ENCODE results near the gene IL5RA. TPM values are rescaled to one million over a fixed set of nuclear protein-coding genes. Genes with fewer than 3 reads are reported as not detected.

Gene IL5RA
- total and polyA plus RNA-seq, 4 donors, result 0.18 TPM; not detected in 3

DNA sequence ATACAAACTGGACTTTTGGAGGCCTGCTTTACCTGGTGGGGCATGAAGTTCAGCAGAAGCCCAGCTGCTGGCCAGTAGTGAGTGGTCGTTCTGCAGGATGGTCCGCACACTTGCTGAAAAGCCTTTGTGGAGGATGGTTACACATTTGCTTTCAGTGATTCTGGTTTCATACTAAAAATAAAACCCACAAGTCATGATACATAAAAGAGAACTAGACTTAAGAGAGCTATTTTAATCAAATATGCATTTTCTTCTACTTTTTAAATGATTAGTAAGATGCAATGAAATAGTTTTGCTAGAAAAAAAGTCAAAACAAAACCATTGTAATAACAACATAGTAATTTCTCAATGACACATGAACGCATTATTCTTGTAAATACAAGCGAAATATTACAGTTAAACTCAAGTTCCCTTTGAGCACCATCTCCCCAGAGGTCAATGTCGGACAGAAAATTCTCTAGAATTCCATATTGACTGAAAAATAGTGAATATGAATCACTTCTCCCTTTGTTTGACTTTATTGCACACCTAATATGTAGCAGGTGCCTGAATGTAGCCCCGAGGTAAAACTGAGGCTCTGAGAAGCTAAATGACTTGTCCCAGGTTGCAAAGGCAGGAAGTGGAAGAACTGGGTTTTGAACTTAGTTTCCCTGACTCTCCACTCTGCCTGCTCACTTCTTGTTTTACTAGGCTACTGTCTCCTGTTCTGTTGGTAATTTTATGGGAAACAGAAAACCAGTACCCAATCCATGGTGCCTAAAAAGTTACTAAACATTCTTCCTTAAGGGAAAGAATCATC, 8.3 kb downstream of the IL5RA start:
- Histone ChIP-seq H3K27ac (ENCODE audit: low read depth in 1 of 2, low read length in 2 of 2) (no peak overlapping the region), H3K9me3 (ENCODE audit: control insufficient read depth, low read length) (no peaks in the 10 kb centered on the region), H3K4me1 (ENCODE audit: control insufficient read depth in 1 of 2, insufficient read depth in 2 of 2, low read length in 2 of 2) (no peaks in the 10 kb centered on the region), H3K27me3 (ENCODE audit: control insufficient read depth in 1 of 2, insufficient read depth in 2 of 2, low read length in 1 of 2) (no peaks in the 10 kb centered on the region), H3K4me3 (ENCODE audit: low read length in 2 of 2) (no peak overlapping the region), H3K36me3 (ENCODE audit: control insufficient read depth in 1 of 2, insufficient read depth in 2 of 2, low read length in 1 of 2) (no peaks in the 10 kb centered on the region)
- DNase-seq, result no peak
- 80 to 85% methylated on average over 6 of the region's 6 CpGs for WGBS, 2 donors
- no peak for ATAC-seq (ENCODE audit: low FRiP score)
- intact Hi-C loops (cut with DNase I), result no loop called here

DNA sequence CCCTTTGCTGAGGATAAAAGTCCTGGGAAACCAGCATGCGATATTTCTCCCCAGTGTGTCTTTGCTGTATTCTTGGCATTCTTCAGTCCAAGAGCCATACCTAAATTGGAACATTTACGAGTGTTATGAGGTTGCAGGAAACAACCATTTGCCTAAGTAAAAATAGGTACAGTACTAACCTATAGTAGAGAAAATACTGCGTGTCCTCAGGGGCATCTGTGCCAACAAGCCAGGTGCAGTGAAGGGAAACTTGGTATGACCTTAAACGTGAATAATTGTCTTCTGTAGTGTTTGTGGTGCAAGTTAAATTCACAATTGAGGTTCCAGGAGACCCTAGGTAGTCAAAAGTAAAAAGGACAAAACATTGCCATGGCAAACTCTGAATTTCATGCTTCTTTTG, 12.2 kb downstream of the IL5RA start:
- Histone ChIP-seq H3K27ac (ENCODE audit: low read depth in 1 of 2, low read length in 2 of 2) (no peak overlapping the region), H3K36me3 (ENCODE audit: control insufficient read depth in 1 of 2, insufficient read depth in 2 of 2, low read length in 1 of 2) (no peaks in the 10 kb centered on the region), H3K4me1 (ENCODE audit: control insufficient read depth in 1 of 2, insufficient read depth in 2 of 2, low read length in 2 of 2) (no peaks in the 10 kb centered on the region), H3K27me3 (ENCODE audit: control insufficient read depth in 1 of 2, insufficient read depth in 2 of 2, low read length in 1 of 2) (no peaks in the 10 kb centered on the region), H3K4me3 (ENCODE audit: low read length in 2 of 2) (no peak overlapping the region), H3K9me3 (ENCODE audit: control insufficient read depth, low read length) (no peaks in the 10 kb centered on the region)
- DNase-seq (no peak), ATAC-seq (ENCODE audit: low FRiP score) (no peak)
- intact Hi-C loops (cut with DNase I), result no loop called here
- WGBS, 2 donors, result 66 to 73% methylated on average over 4 of the region's 4 CpGs

- H3K36me3 ChIP-seq (ENCODE audit: control insufficient read depth in 1 of 2, insufficient read depth in 2 of 2, low read length in 1 of 2), result no peaks in the 10 kb centered on the region
- DNase-seq (no peak), ATAC-seq (ENCODE audit: low FRiP score) (no peak)
- H3K27me3 ChIP-seq (ENCODE audit: control insufficient read depth in 1 of 2, insufficient read depth in 2 of 2, low read length in 1 of 2), result no peaks in the 10 kb centered on the region
- WGBS, 2 donors, result 61% methylated on average over 4 of the region's 4 CpGs
- no peaks in the 10 kb centered on the region for H3K9me3 ChIP-seq (ENCODE audit: control insufficient read depth, low read length)
- H3K4me3 ChIP-seq (ENCODE audit: low read length in 2 of 2), result no peak overlapping the region
- intact Hi-C loops (cut with DNase I), result no loop called here
- no peak overlapping the region for H3K27ac ChIP-seq (ENCODE audit: low read depth in 1 of 2, low read length in 2 of 2)
- H3K4me1 ChIP-seq (ENCODE audit: control insufficient read depth in 1 of 2, insufficient read depth in 2 of 2, low read length in 2 of 2), result peaks cover 0 to 1% of the 10 kb centered on the region in 2 donors
Observed at GRCh38 chr3:3089017-3089416, 21.2 kb downstream of the IL5RA start.

GRCh38 chr3:3087716-3088465, 22.3 kb downstream of the IL5RA start:
- WGBS, 2 donors, result 62 to 63% methylated on average over 7 of the region's 7 CpGs
- no peak for ATAC-seq (ENCODE audit: low FRiP score)
- H3K4me3 ChIP-seq (ENCODE audit: low read length in 2 of 2), result no peak overlapping the region

DNA sequence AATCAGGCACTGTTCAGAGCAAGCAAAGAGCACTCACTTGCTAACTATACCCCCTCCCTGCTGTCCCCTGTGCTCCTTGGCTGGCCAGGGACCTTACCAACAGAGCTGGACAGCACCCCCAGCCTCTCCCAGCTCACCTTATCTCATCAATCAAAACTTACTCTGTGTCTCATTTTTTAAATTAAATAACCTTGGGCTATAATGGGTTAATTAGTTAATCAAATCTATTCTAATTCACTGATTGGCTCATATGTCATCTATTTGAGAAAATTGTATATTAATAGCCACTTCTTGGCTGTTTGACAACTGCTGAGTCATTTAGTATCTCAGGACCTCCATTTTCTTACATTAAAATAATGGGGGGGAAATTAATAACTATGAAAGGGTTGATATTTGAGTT, 22.9 kb downstream of the IL5RA start:
- no peak for DNase-seq
- no peaks in the 10 kb centered on the region for H3K27me3 ChIP-seq (ENCODE audit: control insufficient read depth in 1 of 2, insufficient read depth in 2 of 2, low read length in 1 of 2)
- intact Hi-C loops (cut with DNase I), result no loop called here
- no peak overlapping the region for H3K27ac ChIP-seq (ENCODE audit: low read depth in 1 of 2, low read length in 2 of 2)
- H3K4me3 ChIP-seq (ENCODE audit: low read length in 2 of 2), result no peak overlapping the region
- no peaks in the 10 kb centered on the region for H3K36me3 ChIP-seq (ENCODE audit: control insufficient read depth in 1 of 2, insufficient read depth in 2 of 2, low read length in 1 of 2)
- H3K9me3 ChIP-seq (ENCODE audit: control insufficient read depth, low read length), result no peaks in the 10 kb centered on the region
- no peak for ATAC-seq (ENCODE audit: low FRiP score)
- H3K4me1 ChIP-seq (ENCODE audit: control insufficient read depth in 1 of 2, insufficient read depth in 2 of 2, low read length in 2 of 2), result peaks cover 0 to 1% of the 10 kb centered on the region in 2 donors

More at GRCh38 chr3:3087716-3088465, 22.3 kb downstream of the IL5RA start:
- no peak overlapping the region for H3K27ac ChIP-seq (ENCODE audit: low read depth in 1 of 2, low read length in 2 of 2)
- no peaks in the 10 kb centered on the region for H3K36me3 ChIP-seq (ENCODE audit: control insufficient read depth in 1 of 2, insufficient read depth in 2 of 2, low read length in 1 of 2)
- DNase-seq, result no peak
- intact Hi-C loops (cut with DNase I), result no loop called here
- peaks cover 0 to 1% of the 10 kb centered on the region in 2 donors for H3K4me1 ChIP-seq (ENCODE audit: control insufficient read depth in 1 of 2, insufficient read depth in 2 of 2, low read length in 2 of 2)
- no peaks in the 10 kb centered on the region for H3K9me3 ChIP-seq (ENCODE audit: control insufficient read depth, low read length)
- no peaks in the 10 kb centered on the region for H3K27me3 ChIP-seq (ENCODE audit: control insufficient read depth in 1 of 2, insufficient read depth in 2 of 2, low read length in 1 of 2)

DNA sequence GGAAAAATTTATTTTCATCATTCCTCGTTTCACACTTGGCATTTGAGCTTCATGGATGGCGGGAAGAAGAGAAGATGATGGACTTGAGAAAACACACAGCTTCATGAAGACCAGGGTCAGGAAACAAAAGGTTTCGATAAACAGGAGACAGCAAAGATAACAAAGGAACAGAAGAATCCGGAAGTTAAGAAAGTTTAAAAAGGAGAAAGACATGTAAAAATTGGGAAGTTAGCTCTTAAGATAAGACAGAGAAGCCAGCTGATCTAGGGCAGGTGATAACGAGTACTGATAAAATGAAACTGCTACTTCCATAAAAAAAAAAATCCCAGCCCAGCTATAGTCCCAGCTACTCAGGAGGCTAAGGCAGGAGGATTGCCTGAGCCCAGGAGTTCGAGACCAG, 23.9 kb downstream of the IL5RA start:
- 68 to 72% methylated on average over 6 of the region's 6 CpGs for WGBS, 2 donors
- H3K4me3 ChIP-seq (ENCODE audit: low read length in 2 of 2), result no peak overlapping the region
- ATAC-seq (ENCODE audit: low FRiP score) (no peak), DNase-seq (no peak)
- no peak overlapping the region for H3K27ac ChIP-seq (ENCODE audit: low read depth in 1 of 2, low read length in 2 of 2)
- no peaks in the 10 kb centered on the region for H3K36me3 ChIP-seq (ENCODE audit: control insufficient read depth in 1 of 2, insufficient read depth in 2 of 2, low read length in 1 of 2)
- intact Hi-C loops (cut with DNase I), result no loop called here
- no peaks in the 10 kb centered on the region for H3K9me3 ChIP-seq (ENCODE audit: control insufficient read depth, low read length)
- no peaks in the 10 kb centered on the region for H3K27me3 ChIP-seq (ENCODE audit: control insufficient read depth in 1 of 2, insufficient read depth in 2 of 2, low read length in 1 of 2)
- H3K4me1 ChIP-seq (ENCODE audit: control insufficient read depth in 1 of 2, insufficient read depth in 2 of 2, low read length in 2 of 2), result peaks cover 0 to 1% of the 10 kb centered on the region in 2 donors

GRCh38 chr3:3085782-3086181, 24.4 kb downstream of the IL5RA start:
- H3K4me1 ChIP-seq (ENCODE audit: control insufficient read depth in 1 of 2, insufficient read depth in 2 of 2, low read length in 2 of 2), result no peaks in the 10 kb centered on the region
- H3K9me3 ChIP-seq (ENCODE audit: control insufficient read depth, low read length), result no peaks in the 10 kb centered on the region
- WGBS, 2 donors, result 62 to 68% methylated on average over 6 of the region's 6 CpGs
- H3K27me3 ChIP-seq (ENCODE audit: control insufficient read depth in 1 of 2, insufficient read depth in 2 of 2, low read length in 1 of 2), result no peaks in the 10 kb centered on the region
- DNase-seq, result no peak
- H3K4me3 ChIP-seq (ENCODE audit: low read length in 2 of 2), result no peak overlapping the region
- H3K27ac ChIP-seq (ENCODE audit: low read depth in 1 of 2, low read length in 2 of 2), result no peak overlapping the region
- intact Hi-C loops (cut with DNase I), result no loop called here
- ATAC-seq (ENCODE audit: low FRiP score), result no peak
- H3K36me3 ChIP-seq (ENCODE audit: control insufficient read depth in 1 of 2, insufficient read depth in 2 of 2, low read length in 1 of 2), result no peaks in the 10 kb centered on the region

DNA sequence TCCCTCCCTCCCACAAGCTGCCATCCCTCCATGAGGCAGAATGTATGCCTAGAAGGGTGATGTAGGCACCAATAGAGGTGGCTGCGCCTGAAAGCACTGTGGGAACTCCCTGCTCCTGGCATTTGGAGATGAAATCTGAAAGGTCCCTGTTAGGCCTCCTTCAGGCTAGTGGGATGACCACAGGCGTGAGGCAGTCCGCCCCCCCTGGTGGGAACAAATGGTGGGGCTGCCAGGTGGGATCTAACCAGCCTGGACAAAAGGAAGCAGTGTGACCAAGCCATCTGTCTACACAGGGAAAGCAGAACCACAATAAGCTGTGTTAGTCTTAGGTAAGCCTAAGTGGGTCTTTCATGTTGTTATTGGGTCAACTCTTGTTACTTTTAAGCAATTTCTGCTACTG, 25.3 kb downstream of the IL5RA start:
- Histone ChIP-seq H3K4me1 (ENCODE audit: control insufficient read depth in 1 of 2, insufficient read depth in 2 of 2, low read length in 2 of 2) (no peaks in the 10 kb centered on the region), H3K4me3 (ENCODE audit: low read length in 2 of 2) (no peak overlapping the region), H3K36me3 (ENCODE audit: control insufficient read depth in 1 of 2, insufficient read depth in 2 of 2, low read length in 1 of 2) (no peaks in the 10 kb centered on the region), H3K27ac (ENCODE audit: low read depth in 1 of 2, low read length in 2 of 2) (no peak overlapping the region), H3K9me3 (ENCODE audit: control insufficient read depth, low read length) (no peaks in the 10 kb centered on the region), H3K27me3 (ENCODE audit: control insufficient read depth in 1 of 2, insufficient read depth in 2 of 2, low read length in 1 of 2) (no peaks in the 10 kb centered on the region)
- no peak for ATAC-seq (ENCODE audit: low FRiP score)
- 40 to 62% methylated on average over 3 of the region's 3 CpGs for WGBS, 2 donors
- intact Hi-C loops (cut with DNase I), result no loop called here
- DNase-seq, result no peak
